CD4-positive, CD25-positive, alpha-beta regulatory T cell (primary cell): ENCODE data around the gene DDX1. TPM values are rescaled to one million over a fixed set of nuclear protein-coding genes. Genes with fewer than 3 reads are reported as not detected.

Source experiments
- ATAC-seq, 2 donors: fragments of 150-1000 bp; cut with Tn5 transposase; one replicate each; pipeline ENCODE4 v1.10.0; 2021; ENCODE audit warnings: low read depth in 2 of 2, moderate number of reproducible peaks in 2 of 2, moderate library complexity in 1 of 2
- DNase-seq, 3 donors: peaks; one replicate each; pipeline versions ENCODE4 v3.0.0 to v3.0.0-alpha.2; 2012 to 2022; ENCODE audit warnings: mixed read lengths in 1 of 3
- H3K27ac ChIP-seq: one replicate; pipeline ENCODE4 v1.7.0; 2013; ENCODE audit warnings: mild to moderate bottlenecking, low read length; ENCODE audit not compliant: insufficient read depth, poor library complexity, severe bottlenecking
- H3K27me3 ChIP-seq: one replicate; pipeline ENCODE4 v1.7.0; 2013; ENCODE audit warnings: low read length; ENCODE audit not compliant: control insufficient read depth, insufficient read depth
- H3K36me3 ChIP-seq: one replicate; pipeline ENCODE4 v1.7.0; 2013; ENCODE audit warnings: mild to moderate bottlenecking, low read length, moderate library complexity; ENCODE audit not compliant: control insufficient read depth, insufficient read depth
- H3K4me1 ChIP-seq: 2 replicates; pipeline ENCODE4 v1.7.0; 2013; ENCODE audit warnings: mild to moderate bottlenecking, low read length; ENCODE audit not compliant: insufficient read depth, control insufficient read depth, poor library complexity, severe bottlenecking
- H3K4me3 ChIP-seq: one replicate; pipeline ENCODE4 v1.7.0; 2013; ENCODE audit warnings: low read depth, mild to moderate bottlenecking, low read length, moderate library complexity
- H3K9me3 ChIP-seq, 2 experiments: 1 replicate in 1 of 2; 2 replicates in 1 of 2; pipeline ENCODE4 v1.7.0; 2013; ENCODE audit warnings: low read length in 2 of 2, mild to moderate bottlenecking in 1 of 2, moderate library complexity in 1 of 2; ENCODE audit not compliant: control insufficient read depth in 2 of 2
- H3K27ac Mint-ChIP-seq, 3 donors: one replicate each; pipeline ENCODE4 v1.8.0; 2020 to 2022; ENCODE audit warnings: mild to moderate bottlenecking in 3 of 3, mixed read lengths in 3 of 3, moderate library complexity in 2 of 3
- H3K27me3 Mint-ChIP-seq: one replicate; pipeline ENCODE4 v1.8.0; 2022; ENCODE audit warnings: mild to moderate bottlenecking, mixed read lengths
- H3K36me3 Mint-ChIP-seq: one replicate; pipeline ENCODE4 v1.8.0; 2020; ENCODE audit warnings: mixed read lengths
- H3K4me1 Mint-ChIP-seq, 4 donors: one replicate each; pipeline ENCODE4 v1.8.0; 2020 to 2022; ENCODE audit warnings: mixed read lengths in 4 of 4, mild to moderate bottlenecking in 1 of 4
- H3K4me3 Mint-ChIP-seq, 4 donors: one replicate each; pipeline ENCODE4 v1.8.0; 2020 to 2022; ENCODE audit warnings: mild to moderate bottlenecking in 4 of 4, mixed read lengths in 4 of 4, moderate library complexity in 3 of 4
- H3K9me3 Mint-ChIP-seq, 7 donors: one replicate each; pipeline ENCODE4 v1.8.0; 2020 to 2022; ENCODE audit warnings: mixed read lengths in 7 of 7, mild to moderate bottlenecking in 3 of 7, moderate library complexity in 2 of 7
- polyA plus RNA-seq, 4 donors: library from polyadenylated mRNA; unstranded; fragments of 300-500 nt; fragmentation: Illumina TruSeq; gene quantifications; one replicate each; pipeline ENCODE4 v1.2.3, GENCODE V29; 2021
- total RNA-seq: library from RNA; stranded (reverse); gene quantifications from one replicate; pipeline ENCODE4 v1.2.3, GENCODE V29; 2022

DDX1 gene
- total and polyA plus RNA-seq, 5 donors from 2014 or later, result 34.2 to 48.6 (median 41.7) TPM

DNA sequence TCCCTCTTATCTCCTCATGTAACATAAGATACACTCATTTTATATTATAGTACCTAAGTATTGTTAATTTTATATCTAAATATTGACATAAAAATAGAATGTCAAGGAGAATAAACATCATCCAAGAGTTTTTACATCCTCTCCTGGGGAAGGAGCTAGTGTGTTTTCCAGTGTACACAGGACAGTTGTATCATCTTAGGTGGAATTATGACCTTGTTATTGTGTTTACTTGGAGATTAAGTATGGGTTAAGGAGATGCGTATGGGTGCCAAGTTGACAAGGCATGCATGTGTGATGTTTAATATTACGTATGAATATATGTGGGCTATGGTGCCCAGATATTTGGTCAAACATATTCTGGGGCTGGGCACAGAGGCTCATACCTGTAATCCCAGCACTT is 11.2 kb upstream of the DDX1 start:
- ATAC-seq (no peak), DNase-seq (no peak)
- H3K4me3 Mint-ChIP-seq, result no peak overlapping the region
- no peaks in the 10 kb centered on the region for H3K4me1 Mint-ChIP-seq
- H3K27ac ChIP-seq, result no peak overlapping the region
- H3K4me3 ChIP-seq, result no peak overlapping the region
- H3K27ac Mint-ChIP-seq, result no peak overlapping the region
- H3K27me3 Mint-ChIP-seq, result no peaks in the 10 kb centered on the region
- no peaks in the 10 kb centered on the region for H3K4me1 ChIP-seq
- H3K9me3 ChIP-seq, result no peaks in the 10 kb centered on the region
- no peaks in the 10 kb centered on the region for H3K36me3 ChIP-seq
- no peaks in the 10 kb centered on the region for H3K36me3 Mint-ChIP-seq
- H3K27me3 ChIP-seq, result no peaks in the 10 kb centered on the region
- H3K9me3 Mint-ChIP-seq, result no peaks in the 10 kb centered on the region

DNA sequence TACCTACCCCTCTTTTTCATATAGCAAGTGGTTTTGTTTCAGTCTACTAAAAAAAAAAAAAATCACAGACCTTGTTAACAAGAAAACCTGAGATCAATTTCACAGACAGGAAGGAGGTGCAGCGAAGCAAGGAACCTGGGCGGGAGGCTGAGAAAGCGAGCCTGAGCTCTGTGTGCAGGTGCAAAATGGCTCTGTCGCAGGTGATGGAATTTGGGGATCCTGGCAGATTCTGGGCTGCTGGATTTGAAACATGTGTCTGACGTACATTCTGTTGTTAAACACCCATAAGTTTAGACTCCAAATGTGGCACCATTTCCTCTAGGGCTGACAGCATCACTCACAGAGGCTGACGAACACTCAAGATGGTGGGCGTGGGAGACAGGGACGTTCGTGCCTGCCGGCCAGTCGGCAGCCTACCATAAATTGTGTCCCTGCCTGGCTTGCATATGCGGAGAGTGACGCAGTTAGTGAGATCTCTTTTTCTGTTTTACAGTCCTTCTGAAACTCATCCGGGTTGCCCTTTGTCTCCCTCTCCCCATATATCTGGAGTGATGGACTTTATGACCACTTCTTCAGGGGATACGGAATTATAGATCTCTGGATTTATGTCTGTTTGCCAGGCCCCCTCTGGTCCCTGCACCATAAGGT is 8.8 kb upstream of the DDX1 start:
- Mint-ChIP-seq H3K27ac (no peak overlapping the region), H3K36me3 (no peaks in the 10 kb centered on the region), H3K9me3 (no peaks in the 10 kb centered on the region), H3K4me3 (no peak overlapping the region), H3K27me3 (no peaks in the 10 kb centered on the region), H3K4me1 (no peaks in the 10 kb centered on the region)
- Histone ChIP-seq H3K4me1 (no peaks in the 10 kb centered on the region), H3K4me3 (no peak overlapping the region), H3K27me3 (no peaks in the 10 kb centered on the region), H3K27ac (no peak overlapping the region), H3K9me3 (no peaks in the 10 kb centered on the region), H3K36me3 (no peaks in the 10 kb centered on the region)
- ATAC-seq (no peak), DNase-seq (no peak)

DNA sequence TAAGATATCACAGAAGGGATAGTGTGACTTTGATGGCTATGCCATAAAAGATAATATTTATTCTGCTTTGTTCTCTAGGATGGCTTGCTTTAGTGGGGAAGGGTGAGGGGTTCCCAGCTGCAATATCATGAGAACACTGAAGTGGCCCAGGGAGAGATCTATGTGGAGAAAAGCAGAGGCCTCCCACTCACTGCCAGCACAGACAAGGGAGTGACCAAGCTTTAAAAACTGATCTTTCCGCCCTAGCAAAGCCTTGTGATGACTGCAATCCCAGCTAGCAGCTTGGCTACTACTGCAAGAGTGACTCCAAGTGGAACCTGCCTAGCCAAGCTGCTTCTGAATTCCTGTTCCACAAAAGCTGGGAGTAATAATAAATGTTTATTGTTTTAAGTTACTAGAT is 7.8 kb upstream of the DDX1 start:
- Histone ChIP-seq H3K36me3 (no peaks in the 10 kb centered on the region), H3K9me3 (no peaks in the 10 kb centered on the region), H3K27ac (no peak overlapping the region), H3K4me1 (no peaks in the 10 kb centered on the region), H3K4me3 (no peak overlapping the region), H3K27me3 (no peaks in the 10 kb centered on the region)
- ATAC-seq (no peak), DNase-seq (no peak)
- H3K27me3 Mint-ChIP-seq, result no peaks in the 10 kb centered on the region
- H3K4me1 Mint-ChIP-seq, result no peaks in the 10 kb centered on the region
- H3K36me3 Mint-ChIP-seq, result no peaks in the 10 kb centered on the region
- no peak overlapping the region for H3K4me3 Mint-ChIP-seq
- H3K27ac Mint-ChIP-seq, result no peak overlapping the region
- no peaks in the 10 kb centered on the region for H3K9me3 Mint-ChIP-seq

DNA sequence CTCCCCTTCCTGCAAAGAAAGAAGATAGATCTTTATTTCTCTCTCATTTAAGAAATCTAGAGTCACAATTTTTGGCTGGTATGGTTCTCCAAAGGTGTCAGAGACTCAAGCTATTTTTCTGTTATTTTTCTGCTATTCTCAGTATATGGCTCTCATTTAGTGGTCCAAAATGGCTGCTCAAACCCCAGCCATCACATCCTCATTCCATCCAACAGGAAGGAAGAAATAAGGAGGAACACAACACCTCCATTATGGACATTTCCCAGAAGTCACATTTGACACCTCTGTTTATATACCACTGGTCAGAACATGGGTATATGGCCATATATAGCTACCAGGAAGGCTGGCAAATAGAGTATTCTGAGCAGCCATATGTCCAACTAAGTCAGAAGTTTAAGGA is 7.4 kb upstream of the DDX1 start:
- no peak overlapping the region for H3K4me3 Mint-ChIP-seq
- H3K27me3 Mint-ChIP-seq, result no peaks in the 10 kb centered on the region

DNA sequence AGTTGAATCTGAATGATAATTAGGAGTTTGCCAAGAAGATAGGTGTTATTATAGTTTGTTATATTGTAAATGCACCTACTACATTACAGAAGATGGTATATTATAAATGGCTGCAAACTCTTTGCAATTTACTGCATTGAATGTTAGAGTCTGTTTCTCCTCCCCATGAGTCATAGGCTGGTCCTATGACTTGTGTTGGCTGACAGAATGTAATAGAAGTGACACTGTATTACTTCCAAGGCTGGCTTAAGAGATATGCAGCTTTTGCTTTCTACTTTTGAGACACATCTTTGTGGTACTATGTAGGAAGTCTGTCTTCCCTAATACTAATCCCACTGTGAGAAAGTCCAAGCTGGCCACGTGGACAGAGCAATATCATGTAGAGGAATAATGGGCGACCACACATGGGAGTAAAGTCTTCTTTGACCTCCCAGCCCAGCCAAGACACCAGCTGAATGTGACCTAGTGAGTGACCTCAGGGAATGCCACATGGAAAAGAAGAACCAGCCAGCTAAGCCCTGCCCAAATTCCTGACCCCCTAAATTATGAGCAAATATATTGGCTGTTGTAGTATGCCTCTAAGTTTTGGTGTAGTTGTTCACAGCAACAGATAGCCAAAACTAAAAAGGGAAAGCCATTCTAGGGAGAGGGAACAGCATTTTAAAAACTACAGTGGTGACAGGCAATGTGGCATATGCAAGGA is 6.8 kb upstream of the DDX1 start:
- Mint-ChIP-seq H3K4me3 (peak overlapping the region in 1 of 4 donors; percentile 26), H3K36me3 (no peaks in the 10 kb centered on the region), H3K27me3 (no peaks in the 10 kb centered on the region), H3K4me1 (peaks cover 0 to 3% (median 0%) of the 10 kb centered on the region in 4 donors), H3K9me3 (no peaks in the 10 kb centered on the region), H3K27ac (no peak overlapping the region)
- Histone ChIP-seq H3K27ac (no peak overlapping the region), H3K27me3 (no peaks in the 10 kb centered on the region), H3K36me3 (no peaks in the 10 kb centered on the region), H3K4me1 (no peaks in the 10 kb centered on the region), H3K4me3 (no peak overlapping the region), H3K9me3 (no peaks in the 10 kb centered on the region)
- DNase-seq (no peak), ATAC-seq (no peak)

More for the DNA sequence above, 7.4 kb upstream of the DDX1 start:
- Mint-ChIP-seq H3K9me3 (no peaks in the 10 kb centered on the region), H3K4me1 (peaks cover 0 to 2% (median 0%) of the 10 kb centered on the region in 4 donors), H3K27ac (no peak overlapping the region), H3K36me3 (no peaks in the 10 kb centered on the region)
- Histone ChIP-seq H3K4me1 (no peaks in the 10 kb centered on the region), H3K27ac (no peak overlapping the region), H3K4me3 (no peak overlapping the region), H3K9me3 (no peaks in the 10 kb centered on the region), H3K27me3 (no peaks in the 10 kb centered on the region), H3K36me3 (no peaks in the 10 kb centered on the region)
- ATAC-seq (no peak), DNase-seq (no peak)

DNA sequence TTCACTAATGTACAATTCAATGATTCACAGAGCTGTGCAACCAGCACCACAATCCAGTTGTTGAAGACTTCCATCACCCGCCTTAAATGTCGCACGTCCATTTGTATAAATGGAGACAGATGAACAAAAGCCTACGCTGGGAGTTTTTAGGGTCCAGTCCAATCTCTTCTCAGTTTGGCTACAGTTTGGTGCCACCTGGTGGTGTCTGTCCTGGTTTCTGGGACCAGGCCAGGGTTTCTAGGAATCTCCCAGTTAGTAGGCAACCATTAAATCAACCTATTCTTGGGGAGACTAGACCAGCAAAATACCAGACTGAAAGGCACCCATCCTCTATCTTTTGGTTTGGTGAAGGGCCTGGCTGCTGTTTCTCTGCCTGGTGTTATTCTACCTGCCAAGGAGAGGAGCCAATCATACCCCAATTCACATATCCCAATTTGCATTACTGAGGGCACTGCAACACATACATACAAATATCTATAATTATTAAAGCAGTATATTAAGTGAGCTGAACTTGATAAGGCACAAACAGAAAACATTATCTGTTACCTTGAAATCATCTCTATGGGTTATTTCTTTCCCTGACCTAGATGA is 3.2 kb upstream of the DDX1 start:
- peak overlapping the region in 1 of 4 donors; percentile 54 for H3K4me3 Mint-ChIP-seq
- Histone ChIP-seq H3K9me3 (no peaks in the 10 kb centered on the region), H3K27ac (no peak overlapping the region), H3K4me1 (peaks cover 21% of the 10 kb centered on the region), H3K4me3 (no peak overlapping the region), H3K27me3 (no peaks in the 10 kb centered on the region), H3K36me3 (no peaks in the 10 kb centered on the region)
- H3K27ac Mint-ChIP-seq, result no peak overlapping the region
- H3K4me1 Mint-ChIP-seq, result peaks cover 10 to 26% (median 22%) of the 10 kb centered on the region in 4 donors
- peaks cover 0 to 2% (median 0%) of the 10 kb centered on the region in 7 donors for H3K9me3 Mint-ChIP-seq
- H3K36me3 Mint-ChIP-seq, result no peaks in the 10 kb centered on the region
- DNase-seq (peak in 1 of 3 donors; percentile 13), ATAC-seq (no peak)
- H3K27me3 Mint-ChIP-seq, result no peaks in the 10 kb centered on the region

DNA sequence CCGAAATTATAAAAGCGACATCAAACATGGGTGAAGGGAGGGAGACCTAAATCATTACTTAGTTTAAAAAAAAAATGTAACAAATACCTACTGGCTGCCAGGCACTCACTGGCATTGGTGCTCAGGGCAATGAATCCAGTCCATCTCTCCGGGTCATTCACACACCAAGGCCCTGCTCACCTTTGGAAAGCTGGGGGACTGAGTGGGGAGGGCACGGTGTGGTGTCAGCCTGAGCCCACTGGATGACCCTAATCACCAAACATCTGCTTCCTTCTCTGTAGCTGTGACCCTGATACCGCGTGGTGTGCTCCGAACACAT is 336 bp upstream of the DDX1 start:
- no peak for ATAC-seq
- peak overlapping the region; percentile 95 to 96 (median 96) for H3K27ac Mint-ChIP-seq
- no peaks in the 10 kb centered on the region for H3K9me3 ChIP-seq
- peaks cover 26% of the 10 kb centered on the region for H3K4me1 ChIP-seq
- H3K27ac ChIP-seq, result peak overlapping the region; percentile 75
- H3K36me3 Mint-ChIP-seq, result peaks cover 11% of the 10 kb centered on the region
- no peaks in the 10 kb centered on the region for H3K27me3 Mint-ChIP-seq
- peaks cover 25 to 53% (median 41%) of the 10 kb centered on the region in 4 donors for H3K4me1 Mint-ChIP-seq
- H3K4me3 Mint-ChIP-seq, result peak overlapping the region; percentile 93 to 98 (median 95)
- peak overlapping the region; percentile 83 for H3K4me3 ChIP-seq
- no peaks in the 10 kb centered on the region for H3K27me3 ChIP-seq
- no peak for DNase-seq
- H3K9me3 Mint-ChIP-seq, result peaks cover 0 to 2% (median 0%) of the 10 kb centered on the region in 7 donors
- peaks cover 15% of the 10 kb centered on the region for H3K36me3 ChIP-seq
